ENCODE data around the gene FGFRL1. TPM values are rescaled to one million over a fixed set of nuclear protein-coding genes. Genes with fewer than 3 reads are reported as not detected.
A peak's percentile ranks its signal among the peaks of the same experiment; 100 is the strongest.

The FGFRL1 gene
- total RNA-seq, 4 donors from 2014 or later = 18.1 to 39.6 (median 26.4) TPM

DNA sequence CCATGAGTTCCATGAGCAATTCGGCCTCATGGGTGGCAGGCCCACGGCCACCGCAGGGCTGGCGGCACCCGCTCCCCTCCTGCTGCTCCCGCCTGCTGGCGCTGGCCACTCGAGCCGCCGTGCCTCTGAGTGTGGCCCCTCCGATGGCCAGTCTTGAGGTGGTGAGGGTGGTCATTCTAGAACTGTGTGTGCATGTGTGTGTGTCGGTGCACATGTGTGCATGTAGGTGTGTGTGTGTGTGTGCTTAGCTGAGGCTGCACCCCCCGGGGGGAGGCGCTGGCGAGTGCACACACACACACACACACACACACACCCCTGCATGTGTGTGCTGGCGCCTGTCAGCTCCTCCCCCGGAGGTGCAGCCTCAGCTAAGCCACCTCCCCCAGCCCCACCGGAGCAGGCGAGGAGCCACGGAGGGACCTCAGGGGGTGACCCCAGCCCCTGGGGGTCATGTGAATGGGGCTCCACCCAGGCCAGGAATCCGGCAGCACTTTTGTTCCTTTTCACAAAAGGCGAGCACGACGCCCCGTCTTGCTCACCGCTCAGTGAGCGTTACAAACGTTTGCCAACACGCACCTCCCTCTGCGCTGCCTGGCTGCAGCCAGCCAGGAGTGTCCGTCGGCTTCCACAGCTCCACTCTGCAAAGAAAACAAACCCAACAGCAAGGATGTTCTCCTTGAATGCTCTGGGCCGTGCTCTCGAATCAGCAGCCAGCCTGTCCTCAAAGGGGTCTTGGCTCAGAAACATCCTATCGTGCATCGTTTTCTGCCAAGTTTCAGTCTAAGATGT is 29.9 kb downstream of the FGFRL1 start:
- Histone ChIP-seq H3K4me1 (peaks cover 0 to 95% (median 42%) of the 10 kb centered on the region in 4 donors), H3K4me3 (no peak overlapping the region), H3K9me3 (no peaks in the 10 kb centered on the region), H3K27me3 (no peaks in the 10 kb centered on the region), H3K36me3 (no peaks in the 10 kb centered on the region), H3K27ac (peak overlapping the region in 1 of 4 donors; percentile 22)
- 52 to 54% methylated on average over 22 to 36 of the region's 36 CpGs for WGBS, 2 donors
- DNase-seq (ENCODE audit: low spot score in 2 of 2) = no peak
- TF ChIP-seq EP300 (IDR thresholded peaks at IDR 0.05) = no peak
- TF ChIP-seq CTCF (IDR thresholded peaks at IDR 0.05) = no peak
- TF ChIP-seq POLR2A (IDR thresholded peaks at IDR 0.05) = no peak

GRCh38 chr4:1041936-1042330 is 30.5 kb downstream of the FGFRL1 start:
- 69% methylated on average over 8 of the region's 8 CpGs for WGBS, 2 donors
- Histone ChIP-seq H3K27ac (peak overlapping the region in 1 of 4 donors; percentile 22), H3K4me3 (no peak overlapping the region), H3K36me3 (no peaks in the 10 kb centered on the region), H3K4me1 (peaks cover 0 to 93% (median 42%) of the 10 kb centered on the region in 4 donors), H3K9me3 (no peaks in the 10 kb centered on the region), H3K27me3 (no peaks in the 10 kb centered on the region)
- no peak for DNase-seq (ENCODE audit: low spot score in 2 of 2)
- TF ChIP-seq EP300 (IDR thresholded peaks at IDR 0.05) (no peak), POLR2A (IDR thresholded peaks at IDR 0.05) (no peak), CTCF (IDR thresholded peaks at IDR 0.05) (no peak)

GRCh38 chr4:1042352-1043055 is 31.1 kb downstream of the FGFRL1 start:
- Histone ChIP-seq H3K9me3 (no peaks in the 10 kb centered on the region), H3K4me3 (no peak overlapping the region), H3K4me1 (peaks cover 0 to 93% (median 47%) of the 10 kb centered on the region in 4 donors), H3K36me3 (no peaks in the 10 kb centered on the region), H3K27me3 (no peaks in the 10 kb centered on the region), H3K27ac (no peak overlapping the region)
- no peak for DNase-seq (ENCODE audit: low spot score in 2 of 2)
- 82 to 88% methylated on average over 17 of the region's 17 CpGs for WGBS, 2 donors
- TF ChIP-seq CTCF (IDR thresholded peaks at IDR 0.05) (no peak), POLR2A (IDR thresholded peaks at IDR 0.05) (no peak), EP300 (IDR thresholded peaks at IDR 0.05) (no peak)

DNA sequence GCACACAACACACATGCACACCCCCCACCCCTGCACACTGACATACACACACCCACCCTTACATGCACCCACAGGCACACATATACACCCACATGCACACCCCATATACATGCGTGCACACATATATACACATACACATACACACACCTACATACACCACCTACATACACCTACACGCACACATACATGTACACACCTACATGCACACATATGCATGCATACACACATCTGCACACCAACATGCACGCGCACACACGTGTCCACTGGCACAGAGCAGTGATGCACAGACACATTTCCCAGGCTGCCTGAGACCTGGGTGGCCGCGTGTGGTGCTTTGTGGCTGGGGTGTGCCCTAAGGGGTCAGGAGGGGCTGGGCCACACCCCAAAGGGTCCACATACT is 31.7 kb downstream of the FGFRL1 start:
- no peaks in the 10 kb centered on the region for H3K9me3 ChIP-seq
- DNase-seq (ENCODE audit: low spot score in 2 of 2) = no peak
- H3K4me1 ChIP-seq = peaks cover 0 to 93% (median 48%) of the 10 kb centered on the region in 4 donors
- H3K27me3 ChIP-seq = no peaks in the 10 kb centered on the region
- 39 to 55% methylated on average over 7 of the region's 7 CpGs for WGBS, 2 donors
- peak overlapping the region in 1 of 4 donors; percentile 82 for H3K27ac ChIP-seq
- H3K4me3 ChIP-seq = no peak overlapping the region
- TF ChIP-seq POLR2A (IDR thresholded peaks at IDR 0.05) (no peak), CTCF (IDR thresholded peaks at IDR 0.05) (no peak), EP300 (IDR thresholded peaks at IDR 0.05) (no peak)
- no peaks in the 10 kb centered on the region for H3K36me3 ChIP-seq
